Lung (tissue), 16 donors: Measurements from ENCODE around the gene PDE9A. TPM values are rescaled to one million over a fixed set of nuclear protein-coding genes. Genes with fewer than 3 reads are reported as not detected.

Experiments used
- ATAC-seq: fragments of 200-7000 bp; cut with Tn5 transposase; one replicate; pipeline ENCODE4 v1.9.1; 2020; ENCODE audit warnings: moderate number of reproducible peaks; ENCODE audit not compliant: insufficient read depth, low FRiP score
- DNase-seq, 3 donors: peaks; one replicate each; pipeline ENCODE4 v3.0.0-alpha.2; 2013 to 2017
- H3K27ac ChIP-seq, 2 donors: one replicate each; pipeline ENCODE4 v1.5.1; 2013; ENCODE audit warnings: mild to moderate bottlenecking in 2 of 2, moderate library complexity in 2 of 2, control low read depth in 1 of 2, inconsistent platforms in 1 of 2, low read depth in 1 of 2, low read length in 1 of 2
- H3K27me3 ChIP-seq, 3 donors: one replicate each; pipeline ENCODE4 v1.5.1; 2013; ENCODE audit warnings: low read length in 2 of 3; ENCODE audit not compliant: control insufficient read depth in 3 of 3, insufficient read depth in 3 of 3
- H3K36me3 ChIP-seq, 4 donors: one replicate each; pipeline ENCODE4 v1.5.1; 2013; ENCODE audit warnings: low read length in 4 of 4, mild to moderate bottlenecking in 1 of 4, moderate library complexity in 1 of 4; ENCODE audit not compliant: control insufficient read depth in 4 of 4, insufficient read depth in 4 of 4
- H3K4me1 ChIP-seq, 5 donors: one replicate each; pipeline ENCODE4 v1.5.1; 2013; ENCODE audit warnings: low read length in 5 of 5, mild to moderate bottlenecking in 2 of 5, moderate library complexity in 1 of 5; ENCODE audit not compliant: control insufficient read depth in 5 of 5, insufficient read depth in 5 of 5
- H3K4me3 ChIP-seq: one replicate; pipeline ENCODE4 v1.5.1; 2013; ENCODE audit warnings: mild to moderate bottlenecking, control low read depth, moderate library complexity
- H3K9ac ChIP-seq, 2 donors: one replicate each; pipeline ENCODE4 v1.5.1; 2013; ENCODE audit warnings: low read length in 2 of 2, control low read depth in 1 of 2; ENCODE audit not compliant: insufficient read depth in 1 of 2
- H3K9me3 ChIP-seq, 4 donors: one replicate each; pipeline ENCODE4 v1.5.1; 2013; ENCODE audit warnings: low read length in 3 of 4, mild to moderate bottlenecking in 1 of 4, moderate library complexity in 1 of 4; ENCODE audit not compliant: control insufficient read depth in 4 of 4, insufficient read depth in 3 of 4
- whole genome bisulfite sequencing, 2 donors: extraction: QIAGEN DNeasy Blood & Tissue Kit; methylation state at CpG; one replicate each; pipeline ENCODE4 v1.1.7; 2013; 5-methylcytosine and 5-hydroxymethylcytosine counted together
- long read RNA-seq, 5 donors: transcript quantifications; one replicate each; lab custom pipeline, GENCODE V29; 2026
- polyA plus RNA-seq, 2 donors: library from polyadenylated mRNA; stranded (reverse); fragments of 200-250 nt; gene quantifications; one replicate each; pipeline ENCODE4 v1.2.1, GENCODE V29; 2013
- total RNA-seq, 2 donors: library from RNA; depleted of rRNA in 1 of 2; stranded (reverse); fragments of >200 nt in 1 of 2; gene quantifications; one replicate each; pipeline ENCODE4 v1.2.1, GENCODE V29; 2014 to 2021
- TF ChIP-seq, protein P1 (sequence below): IDR thresholded peaks from 2 replicates; pipeline ENCODE4 v1.5.1; 2012; ENCODE audit warnings: mild to moderate bottlenecking; ENCODE audit errors: control extremely low read depth, extremely low read depth
- donor health status: control.
- donor health status: control.
- donor health status: Bipolar disorder and iron deficiency.
- donor health status: healthy.
- donor health status: DM: yes; HTN: yes; CAD: no.

The PDE9A gene
- 10 to 100 TPM in 1 of 2 donors, 1 to 10 TPM in 1; 7.2 to 17.0 TPM for total RNA-seq
- 1 to 10 TPM; 5.3 to 6.6 TPM for polyA plus RNA-seq
- long read RNA-seq, donor 1, partial matches to known transcripts = 0 of 5 reads
- long read RNA-seq, donor 1, other reads (novel, unspliced or antisense) = 0 of 5 reads
- long read RNA-seq, donor 2, partial matches to known transcripts = 0 of 2 reads
- long read RNA-seq, donor 2, other reads (novel, unspliced or antisense) = 0 of 2 reads
- long read RNA-seq, donor 3, partial matches to known transcripts = 0 of 3 reads
- long read RNA-seq, donor 3, other reads (novel, unspliced or antisense) = 0 of 3 reads
- long read RNA-seq, donor 4 = 0 reads
- long read RNA-seq, donor 5, partial matches to known transcripts = 0 of 6 reads
- long read RNA-seq, donor 5, other reads (novel, unspliced or antisense) = 0 of 6 reads

DNA sequence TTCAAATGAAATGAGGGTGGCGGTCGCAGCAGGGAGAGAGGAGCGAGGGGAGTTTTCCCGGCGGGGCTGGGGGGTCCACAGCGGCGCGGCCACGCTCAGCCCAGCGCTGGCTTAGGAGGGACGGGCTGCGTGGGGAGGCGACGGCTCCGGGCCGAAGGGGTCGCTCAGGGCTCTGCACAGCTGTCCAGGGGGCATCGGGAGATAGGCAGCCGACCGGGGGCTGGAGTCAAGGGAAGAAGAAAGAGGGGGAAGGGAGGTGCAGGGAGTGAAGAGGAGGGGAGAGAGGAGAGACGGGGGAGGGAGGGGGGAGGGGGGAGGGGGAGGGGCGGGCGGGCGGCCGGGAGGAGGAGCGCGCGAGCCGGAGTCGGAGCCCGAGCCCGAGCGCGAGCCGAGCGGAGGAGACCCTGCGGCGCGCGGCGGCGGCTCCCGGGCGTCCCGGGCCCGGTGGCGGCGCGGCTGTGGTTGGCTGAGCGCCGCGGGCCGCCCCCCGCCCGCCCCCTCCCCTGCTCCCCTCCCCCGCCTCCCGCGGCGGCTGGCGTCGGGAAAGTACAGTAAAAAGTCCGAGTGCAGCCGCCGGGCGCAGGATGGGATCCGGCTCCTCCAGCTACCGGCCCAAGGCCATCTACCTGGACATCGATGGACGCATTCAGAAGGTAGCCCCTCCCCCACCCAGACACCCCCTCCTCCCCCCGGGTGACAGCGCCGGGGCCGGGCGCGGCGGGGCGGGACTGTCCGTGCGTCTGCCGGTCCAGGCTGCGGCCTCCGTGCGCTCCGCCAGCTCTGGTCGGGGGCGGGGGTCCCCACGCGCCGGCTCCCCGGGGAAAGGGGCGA, at the start of gene PDE9A:
TSS of gene PDE9A (plus strand) at position 391 of the 831 bp plus-strand sequence. CDS start at position 585, 194 bp downstream.
- peak within 1 kb of the TSS in 1 of 2 donors; percentile 51 for H3K27ac ChIP-seq
- DNase-seq = peak; percentile 80 to 85 (median 82)

DNA sequence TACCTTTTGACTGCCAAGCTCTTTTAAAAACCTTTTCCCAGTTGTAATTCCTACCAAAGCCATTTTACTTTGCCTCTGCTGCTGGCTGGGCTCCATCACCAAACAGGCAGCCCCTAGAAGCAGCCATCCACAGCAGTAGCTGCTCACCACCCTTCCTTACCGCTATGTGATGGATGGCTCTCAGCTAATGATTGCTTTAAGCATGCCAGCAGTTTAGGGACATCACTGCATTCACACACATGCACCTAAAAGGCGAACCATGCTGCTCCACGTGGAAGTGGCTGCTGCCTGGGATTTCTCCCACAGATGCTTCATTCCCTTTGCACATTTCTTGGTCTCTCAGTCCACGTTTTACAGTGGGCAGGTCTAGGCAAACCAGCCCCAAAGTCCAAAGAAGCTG, 46.3 kb upstream of the PDE9A start:
- peak overlapping the region in 1 of 2 donors; percentile 3 for H3K27ac ChIP-seq
- peaks cover 0 to 8% (median 3%) of the 10 kb centered on the region in 4 donors for H3K9me3 ChIP-seq
- H3K4me1 ChIP-seq = no peaks in the 10 kb centered on the region
- DNase-seq = no peak
- TF ChIP-seq, protein P1, sequence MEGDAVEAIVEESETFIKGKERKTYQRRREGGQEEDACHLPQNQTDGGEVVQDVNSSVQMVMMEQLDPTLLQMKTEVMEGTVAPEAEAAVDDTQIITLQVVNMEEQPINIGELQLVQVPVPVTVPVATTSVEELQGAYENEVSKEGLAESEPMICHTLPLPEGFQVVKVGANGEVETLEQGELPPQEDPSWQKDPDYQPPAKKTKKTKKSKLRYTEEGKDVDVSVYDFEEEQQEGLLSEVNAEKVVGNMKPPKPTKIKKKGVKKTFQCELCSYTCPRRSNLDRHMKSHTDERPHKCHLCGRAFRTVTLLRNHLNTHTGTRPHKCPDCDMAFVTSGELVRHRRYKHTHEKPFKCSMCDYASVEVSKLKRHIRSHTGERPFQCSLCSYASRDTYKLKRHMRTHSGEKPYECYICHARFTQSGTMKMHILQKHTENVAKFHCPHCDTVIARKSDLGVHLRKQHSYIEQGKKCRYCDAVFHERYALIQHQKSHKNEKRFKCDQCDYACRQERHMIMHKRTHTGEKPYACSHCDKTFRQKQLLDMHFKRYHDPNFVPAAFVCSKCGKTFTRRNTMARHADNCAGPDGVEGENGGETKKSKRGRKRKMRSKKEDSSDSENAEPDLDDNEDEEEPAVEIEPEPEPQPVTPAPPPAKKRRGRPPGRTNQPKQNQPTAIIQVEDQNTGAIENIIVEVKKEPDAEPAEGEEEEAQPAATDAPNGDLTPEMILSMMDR = no peak
- H3K27me3 ChIP-seq = no peaks in the 10 kb centered on the region
- no peaks in the 10 kb centered on the region for H3K36me3 ChIP-seq
- no peak overlapping the region for H3K9ac ChIP-seq
- H3K4me3 ChIP-seq = no peak overlapping the region
- WGBS, 2 donors = 58 to 74% methylated on average over 4 of the region's 4 CpGs
- ATAC-seq = no peak

More for the DNA sequence above, at the start of gene PDE9A:
- TF ChIP-seq, protein P1 = no peak
- ATAC-seq = no peak
- Histone ChIP-seq H3K4me3 (peak within 1 kb of the TSS; percentile 27), H3K9me3 (no peaks in the 10 kb centered on the region), H3K27me3 (no peaks in the 10 kb centered on the region), H3K36me3 (no peaks in the 10 kb centered on the region), H3K4me1 (peaks cover 0 to 50% (median 12%) of the 10 kb centered on the region in 5 donors), H3K9ac (peak within 1 kb of the TSS; percentile 50 to 58)
- 0 to 1% methylated on average over 36 to 87 of the region's 91 CpGs for whole genome bisulfite sequencing, 2 donors

DNA sequence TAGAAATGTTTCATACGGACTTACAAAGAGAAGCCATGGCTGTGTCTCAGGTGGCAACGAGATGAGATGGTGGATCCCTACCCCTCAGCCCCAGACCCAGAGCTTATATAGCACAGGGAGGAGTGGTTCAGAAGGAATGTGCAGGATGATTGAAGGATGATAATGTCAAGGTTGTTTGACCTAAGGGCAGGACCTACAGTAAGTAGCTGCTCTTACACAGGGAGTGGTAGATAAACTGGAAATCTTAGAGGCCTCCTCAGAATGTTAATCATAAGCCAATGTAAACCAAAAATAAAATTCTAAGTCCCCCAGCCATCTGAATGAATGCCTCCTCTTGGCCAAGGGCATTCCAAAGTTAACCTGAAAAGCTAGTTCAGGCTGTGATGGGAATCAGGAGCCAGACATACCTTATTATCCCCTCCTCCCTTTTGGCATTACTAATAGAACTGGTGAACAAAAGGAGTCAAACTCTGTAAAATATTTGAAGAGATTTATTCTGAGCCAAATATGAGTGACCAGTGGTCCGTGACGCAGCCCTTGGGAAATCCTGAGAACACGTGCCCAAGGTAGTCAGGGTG, 45.8 kb upstream of the PDE9A start:
- peak in 2 of 3 donors; percentile 34 to 61 for DNase-seq
- no peaks in the 10 kb centered on the region for H3K4me1 ChIP-seq
- H3K27me3 ChIP-seq = no peaks in the 10 kb centered on the region
- H3K36me3 ChIP-seq = no peaks in the 10 kb centered on the region
- 57 to 83% methylated on average over 5 of the region's 5 CpGs for WGBS, 2 donors
- ATAC-seq = peak; percentile 76
- TF ChIP-seq, protein P1 = no peak
- H3K27ac ChIP-seq = peak overlapping the region in 1 of 2 donors; percentile 3
- peaks cover 0 to 8% (median 6%) of the 10 kb centered on the region in 4 donors for H3K9me3 ChIP-seq
- H3K9ac ChIP-seq = no peak overlapping the region
- H3K4me3 ChIP-seq = no peak overlapping the region
